CD8-positive, alpha-beta memory T cell (primary cell): ENCODE measurements around the gene PVALEF. TPM values are rescaled to one million over a fixed set of nuclear protein-coding genes. Genes with fewer than 3 reads are reported as not detected.

ENCODE experiments used
- CTCF ChIA-PET: fragments of 350-600 bp; sonication (Branson Sonifier 250); formaldehyde crosslinking; loops from one replicate; lab custom pipeline; 2021; ENCODE audit warnings: antibody characterized with exemption; lab: Charles Lee
- POLR2A ChIA-PET: fragments of 350-600 bp; sonication (Branson Sonifier 250); formaldehyde crosslinking; loops from one replicate; lab custom pipeline; 2021; ENCODE audit warnings: antibody characterized with exemption; lab: Charles Lee
- DNase-seq, 5 donors: peaks; one replicate each; pipeline versions ENCODE4 v3.0.0 to v3.0.0-alpha.2; 2020 to 2022; ENCODE audit warnings: mixed read lengths in 1 of 5
- H3K27ac ChIP-seq: one replicate; pipeline ENCODE4 v1.7.0; 2013; ENCODE audit warnings: low read depth, mild to moderate bottlenecking, low read length, moderate library complexity
- H3K27me3 ChIP-seq: 2 replicates; pipeline ENCODE4 v1.7.0; 2013; ENCODE audit warnings: low read length, mild to moderate bottlenecking; ENCODE audit not compliant: insufficient read depth, poor library complexity, severe bottlenecking
- H3K36me3 ChIP-seq: 2 replicates; pipeline ENCODE4 v1.7.0; 2013; ENCODE audit warnings: mild to moderate bottlenecking, low read length, moderate library complexity; ENCODE audit not compliant: insufficient read depth
- H3K4me1 ChIP-seq: 2 replicates; pipeline ENCODE4 v1.7.0; 2013; ENCODE audit warnings: mild to moderate bottlenecking, low read length, moderate library complexity; ENCODE audit not compliant: insufficient read depth
- H3K4me3 ChIP-seq: 2 replicates; pipeline ENCODE4 v1.7.0; 2013; ENCODE audit warnings: mild to moderate bottlenecking, low read length
- H3K9me3 ChIP-seq: 2 replicates; pipeline ENCODE4 v1.7.0; 2013; ENCODE audit warnings: mild to moderate bottlenecking, low read length
- H3K27ac Mint-ChIP-seq, 8 donors: one replicate each; pipeline ENCODE4 v1.8.0; 2020 to 2021; ENCODE audit warnings: mixed read lengths in 8 of 8, mild to moderate bottlenecking in 6 of 8, inconsistent platforms in 3 of 8, moderate library complexity in 3 of 8
- H3K27me3 Mint-ChIP-seq, 2 donors: one replicate each; pipeline ENCODE4 v1.8.0; 2020 to 2021; ENCODE audit warnings: mixed read lengths in 2 of 2, mild to moderate bottlenecking in 1 of 2, moderate library complexity in 1 of 2
- H3K36me3 Mint-ChIP-seq, 3 donors: one replicate each; pipeline ENCODE4 v1.8.0; 2020 to 2021; ENCODE audit warnings: mixed read lengths in 3 of 3, inconsistent platforms in 1 of 3, mild to moderate bottlenecking in 1 of 3
- H3K4me1 Mint-ChIP-seq, 3 donors: one replicate each; pipeline ENCODE4 v1.8.0; 2020 to 2021; ENCODE audit warnings: mixed read lengths in 3 of 3, inconsistent platforms in 1 of 3, mild to moderate bottlenecking in 1 of 3
- H3K4me3 Mint-ChIP-seq, 7 donors: one replicate each; pipeline ENCODE4 v1.8.0; 2020 to 2021; ENCODE audit warnings: mixed read lengths in 7 of 7, mild to moderate bottlenecking in 6 of 7, moderate library complexity in 4 of 7, inconsistent platforms in 2 of 7
- H3K9me3 Mint-ChIP-seq, 5 donors: one replicate each; pipeline ENCODE4 v1.8.0; 2020 to 2022; ENCODE audit warnings: mixed read lengths in 5 of 5, mild to moderate bottlenecking in 3 of 5, moderate library complexity in 2 of 5, inconsistent platforms in 1 of 5
- polyA plus RNA-seq: library from polyadenylated mRNA; unstranded; fragments of 300-500 nt; fragmentation: Illumina TruSeq; gene quantifications from one replicate; pipeline ENCODE4 v1.2.3, GENCODE V29; 2021
- total RNA-seq, 2 experiments: library from RNA; stranded (reverse); gene quantifications; one replicate each; pipeline ENCODE4 v1.2.3, GENCODE V29; 2021

The PVALEF gene
- total and polyA plus RNA-seq, 3 experiments from 2014 or later: not detected

- Mint-ChIP-seq H3K4me3 (no peak overlapping the region), H3K4me1 (peaks cover 0 to 2% (median 0%) of the 10 kb centered on the region in 3 donors), H3K9me3 (no peaks in the 10 kb centered on the region), H3K27ac (no peak overlapping the region), H3K27me3 (peaks cover 15 to 20% of the 10 kb centered on the region in 2 donors), H3K36me3 (no peaks in the 10 kb centered on the region)
- DNase-seq: no peak
- Histone ChIP-seq H3K36me3 (no peaks in the 10 kb centered on the region), H3K4me3 (no peak overlapping the region), H3K27ac (no peak overlapping the region), H3K4me1 (no peaks in the 10 kb centered on the region), H3K27me3 (peaks cover 9% of the 10 kb centered on the region), H3K9me3 (no peaks in the 10 kb centered on the region)
- POLR2A ChIA-PET: no interaction called here
- CTCF ChIA-PET: no interaction called here
Measured at GRCh38 chr17:81167638-81168037, 2.3 kb downstream of the PVALEF start.

DNA sequence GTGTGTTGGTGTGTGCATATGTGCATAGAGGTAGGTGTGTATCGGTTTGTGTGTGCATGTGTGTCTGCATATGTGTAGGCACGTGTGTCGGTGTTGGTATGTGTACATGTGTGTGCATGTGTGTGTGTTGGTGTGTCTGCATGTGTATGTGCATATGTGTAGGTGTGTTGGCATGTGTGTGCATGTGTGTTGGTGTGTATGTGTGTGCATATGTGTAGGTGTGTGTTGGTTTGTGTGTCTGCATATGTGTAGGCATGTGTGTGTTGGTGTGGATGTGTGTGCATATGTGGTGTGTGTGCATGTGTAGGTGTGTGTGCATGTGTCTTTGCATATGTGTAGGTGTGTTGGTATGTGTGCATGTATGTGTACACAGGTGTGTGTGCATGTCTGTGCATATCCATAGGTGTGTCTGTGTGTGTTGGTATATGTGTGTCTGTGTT lies 4.6 kb downstream of the PVALEF start:
- no peaks in the 10 kb centered on the region for H3K36me3 ChIP-seq
- CTCF ChIA-PET: no interaction called here
- no peak overlapping the region for H3K4me3 Mint-ChIP-seq

DNA sequence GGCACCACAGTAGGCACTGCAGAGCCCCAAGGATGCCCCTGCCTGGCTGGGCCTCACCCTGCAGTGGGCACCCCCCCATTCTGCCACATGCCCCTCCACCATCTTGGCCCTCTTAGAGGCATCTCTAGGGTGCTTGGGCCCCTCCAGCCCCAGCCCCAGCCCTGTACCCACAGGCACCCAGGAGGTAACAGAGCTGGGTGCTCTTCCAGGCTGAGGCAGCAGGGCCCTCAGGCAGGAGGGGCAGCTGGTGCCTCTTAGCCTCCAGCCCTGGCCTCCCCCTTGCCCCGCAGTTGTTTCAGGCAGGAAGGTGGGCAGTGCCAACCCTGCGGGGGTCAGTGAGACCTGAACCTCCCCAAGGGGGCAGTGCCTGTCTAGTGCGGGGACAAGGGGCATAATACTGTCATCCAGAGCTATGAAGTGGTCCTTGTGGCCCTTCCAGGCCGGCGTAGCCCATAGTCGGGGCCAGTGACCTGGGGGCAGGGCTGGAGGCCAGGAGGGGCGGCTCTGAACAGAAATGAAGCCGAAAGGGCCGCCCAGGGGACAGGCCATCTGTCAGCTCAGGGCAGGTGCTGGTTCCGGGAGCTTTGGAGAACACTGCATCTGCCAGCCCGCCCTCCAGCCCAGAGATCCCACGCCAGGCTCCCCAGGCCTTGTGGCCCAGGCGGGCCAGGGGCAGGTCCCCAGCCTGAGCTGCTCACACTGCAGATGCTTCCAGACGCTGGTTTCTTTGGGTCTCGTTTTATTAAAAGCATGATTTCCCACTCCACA lies 5.6 kb downstream of the PVALEF start:
- no peaks in the 10 kb centered on the region for H3K4me1 ChIP-seq
- H3K27me3 ChIP-seq: no peaks in the 10 kb centered on the region
- CTCF ChIA-PET: no interaction called here
- no peak for DNase-seq
- peaks cover 0 to 2% (median 0%) of the 10 kb centered on the region in 3 donors for H3K4me1 Mint-ChIP-seq
- no peak overlapping the region for H3K27ac Mint-ChIP-seq
- no peaks in the 10 kb centered on the region for H3K36me3 ChIP-seq
- no peak overlapping the region for H3K27ac ChIP-seq
- H3K27me3 Mint-ChIP-seq: peaks cover 8 to 11% of the 10 kb centered on the region in 2 donors
- POLR2A ChIA-PET: no interaction called here
- no peaks in the 10 kb centered on the region for H3K36me3 Mint-ChIP-seq
- no peak overlapping the region for H3K4me3 ChIP-seq
- H3K4me3 Mint-ChIP-seq: no peak overlapping the region
- no peaks in the 10 kb centered on the region for H3K9me3 ChIP-seq
- H3K9me3 Mint-ChIP-seq: no peaks in the 10 kb centered on the region

More for the DNA sequence above, 4.6 kb downstream of the PVALEF start:
- no peak overlapping the region for H3K27ac Mint-ChIP-seq
- H3K36me3 Mint-ChIP-seq: no peaks in the 10 kb centered on the region
- H3K4me1 ChIP-seq: no peaks in the 10 kb centered on the region
- POLR2A ChIA-PET: no interaction called here
- H3K9me3 Mint-ChIP-seq: no peaks in the 10 kb centered on the region
- no peak overlapping the region for H3K27ac ChIP-seq
- H3K27me3 ChIP-seq: peaks cover 4% of the 10 kb centered on the region
- peaks cover 8 to 11% of the 10 kb centered on the region in 2 donors for H3K27me3 Mint-ChIP-seq
- no peak for DNase-seq
- H3K4me1 Mint-ChIP-seq: peaks cover 0 to 2% (median 0%) of the 10 kb centered on the region in 3 donors
- no peaks in the 10 kb centered on the region for H3K9me3 ChIP-seq
- H3K4me3 ChIP-seq: no peak overlapping the region

DNA sequence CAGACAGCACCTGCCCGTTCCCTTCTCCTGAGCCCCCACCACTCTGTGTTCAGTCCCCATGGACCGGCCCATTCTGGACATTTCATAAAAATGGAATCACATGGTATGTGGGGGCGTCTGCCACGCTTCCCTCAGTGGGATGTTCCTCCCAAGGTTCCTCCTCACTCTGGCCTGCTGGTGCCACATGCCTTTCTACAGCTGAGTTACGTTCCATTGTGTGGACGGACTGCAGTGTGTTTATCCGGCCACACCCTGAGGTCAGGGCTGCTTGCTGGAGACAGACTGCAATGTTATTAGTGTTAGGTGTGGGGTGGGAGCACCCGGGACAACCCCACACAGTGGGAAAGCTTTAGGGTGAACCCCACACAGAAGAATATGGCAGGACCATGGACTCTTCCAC lies 6.6 kb downstream of the PVALEF start:
- no peak for DNase-seq
- Mint-ChIP-seq H3K9me3 (no peaks in the 10 kb centered on the region), H3K27ac (no peak overlapping the region), H3K27me3 (peaks cover 8 to 11% of the 10 kb centered on the region in 2 donors), H3K36me3 (no peaks in the 10 kb centered on the region), H3K4me3 (no peak overlapping the region), H3K4me1 (peaks cover 0 to 2% (median 0%) of the 10 kb centered on the region in 3 donors)
- no peak overlapping the region for H3K27ac ChIP-seq
- H3K4me1 ChIP-seq: no peaks in the 10 kb centered on the region
- H3K27me3 ChIP-seq: no peaks in the 10 kb centered on the region
- CTCF ChIA-PET: no interaction called here
- H3K4me3 ChIP-seq: no peak overlapping the region
- POLR2A ChIA-PET: no interaction called here
- H3K9me3 ChIP-seq: no peaks in the 10 kb centered on the region
- no peaks in the 10 kb centered on the region for H3K36me3 ChIP-seq

DNA sequence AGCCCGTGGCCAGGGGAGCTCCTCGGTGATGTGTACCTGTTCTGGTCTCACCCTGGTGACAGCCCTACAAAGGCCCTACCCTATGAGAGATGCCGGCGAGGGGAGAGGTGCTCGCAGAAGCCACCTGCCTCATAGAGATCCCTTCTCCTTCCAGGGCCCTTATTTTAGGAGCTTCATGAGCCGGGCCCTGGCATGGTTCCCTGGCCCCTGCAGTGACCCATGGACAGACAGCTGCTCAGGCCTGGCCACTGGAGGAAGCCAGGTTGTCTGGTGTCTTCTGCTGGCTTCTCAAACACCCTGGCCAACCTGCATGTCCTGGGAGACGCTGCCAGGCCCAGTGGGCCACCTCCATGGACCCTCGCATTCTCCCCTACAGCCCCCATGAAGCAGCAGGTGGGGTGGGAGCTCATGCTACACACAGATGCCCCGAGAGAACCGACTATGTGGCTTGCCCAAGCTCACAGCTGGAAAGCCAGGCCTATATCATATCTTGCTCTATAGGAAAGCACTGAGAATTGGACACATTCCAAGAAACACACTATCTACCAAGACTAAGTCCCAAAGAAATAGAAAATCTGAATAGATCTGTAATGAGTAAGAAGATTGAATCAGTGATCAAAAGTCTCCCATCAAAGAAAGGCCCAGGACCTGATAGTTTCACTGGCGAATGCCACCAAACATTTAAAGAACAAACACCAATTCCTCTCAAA lies 7.9 kb downstream of the PVALEF start:
- Mint-ChIP-seq H3K27me3 (peaks cover 4 to 7% of the 10 kb centered on the region in 2 donors), H3K4me1 (no peaks in the 10 kb centered on the region), H3K9me3 (no peaks in the 10 kb centered on the region), H3K4me3 (no peak overlapping the region), H3K36me3 (no peaks in the 10 kb centered on the region), H3K27ac (no peak overlapping the region)
- POLR2A ChIA-PET: no interaction called here
- H3K4me1 ChIP-seq: no peaks in the 10 kb centered on the region
- H3K9me3 ChIP-seq: no peaks in the 10 kb centered on the region
- H3K27ac ChIP-seq: no peak overlapping the region
- CTCF ChIA-PET: no interaction called here
- no peaks in the 10 kb centered on the region for H3K36me3 ChIP-seq
- H3K4me3 ChIP-seq: no peak overlapping the region
- no peaks in the 10 kb centered on the region for H3K27me3 ChIP-seq
- DNase-seq: no peak

GRCh38 chr17:81173762-81174155 lies 8.5 kb downstream of the PVALEF start:
- ChIA-PET CTCF (no interaction called here), POLR2A (no interaction called here)
- Mint-ChIP-seq H3K27ac (no peak overlapping the region), H3K4me3 (no peak overlapping the region), H3K9me3 (no peaks in the 10 kb centered on the region), H3K36me3 (no peaks in the 10 kb centered on the region), H3K4me1 (no peaks in the 10 kb centered on the region), H3K27me3 (peaks cover 4 to 7% of the 10 kb centered on the region in 2 donors)
- Histone ChIP-seq H3K27ac (no peak overlapping the region), H3K4me3 (no peak overlapping the region), H3K27me3 (no peaks in the 10 kb centered on the region), H3K36me3 (no peaks in the 10 kb centered on the region), H3K9me3 (no peaks in the 10 kb centered on the region), H3K4me1 (no peaks in the 10 kb centered on the region)
- no peak for DNase-seq

DNA sequence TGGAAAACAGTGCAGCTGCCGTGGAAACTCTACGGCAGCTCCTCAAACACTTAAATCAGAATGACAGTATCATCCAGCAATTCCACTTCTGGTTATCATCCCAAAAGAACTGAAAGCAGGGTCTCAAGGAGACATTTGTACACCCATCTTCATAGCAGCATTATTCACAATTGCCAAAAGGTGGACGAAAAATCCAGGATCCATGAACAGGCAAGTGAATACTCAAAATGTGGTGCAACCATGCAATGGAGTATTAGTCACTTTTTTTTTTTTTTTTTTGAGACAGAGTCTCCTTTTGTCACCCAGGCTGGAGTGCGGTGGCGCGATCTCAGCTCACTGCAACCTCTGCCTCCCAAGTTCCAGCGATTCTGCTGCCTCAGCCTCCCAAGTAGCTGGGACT lies 11.4 kb downstream of the PVALEF start:
- H3K4me1 Mint-ChIP-seq: no peaks in the 10 kb centered on the region
- H3K9me3 Mint-ChIP-seq: no peaks in the 10 kb centered on the region
- Histone ChIP-seq H3K27me3 (no peaks in the 10 kb centered on the region), H3K27ac (no peak overlapping the region), H3K4me1 (no peaks in the 10 kb centered on the region), H3K36me3 (no peaks in the 10 kb centered on the region), H3K4me3 (no peak overlapping the region), H3K9me3 (no peaks in the 10 kb centered on the region)
- no peak for DNase-seq
- H3K27me3 Mint-ChIP-seq: peaks cover 4 to 7% of the 10 kb centered on the region in 2 donors
- CTCF ChIA-PET: no interaction called here
- H3K27ac Mint-ChIP-seq: no peak overlapping the region
- POLR2A ChIA-PET: no interaction called here
- H3K4me3 Mint-ChIP-seq: no peak overlapping the region
- H3K36me3 Mint-ChIP-seq: no peaks in the 10 kb centered on the region
